ENCODE results near the gene NR2F1. TPM values are rescaled to one million over a fixed set of nuclear protein-coding genes. Genes with fewer than 3 reads are reported as not detected.

The NR2F1 gene
- total RNA-seq, 1 donor from 2014 or later: 4.8 TPM

DNA sequence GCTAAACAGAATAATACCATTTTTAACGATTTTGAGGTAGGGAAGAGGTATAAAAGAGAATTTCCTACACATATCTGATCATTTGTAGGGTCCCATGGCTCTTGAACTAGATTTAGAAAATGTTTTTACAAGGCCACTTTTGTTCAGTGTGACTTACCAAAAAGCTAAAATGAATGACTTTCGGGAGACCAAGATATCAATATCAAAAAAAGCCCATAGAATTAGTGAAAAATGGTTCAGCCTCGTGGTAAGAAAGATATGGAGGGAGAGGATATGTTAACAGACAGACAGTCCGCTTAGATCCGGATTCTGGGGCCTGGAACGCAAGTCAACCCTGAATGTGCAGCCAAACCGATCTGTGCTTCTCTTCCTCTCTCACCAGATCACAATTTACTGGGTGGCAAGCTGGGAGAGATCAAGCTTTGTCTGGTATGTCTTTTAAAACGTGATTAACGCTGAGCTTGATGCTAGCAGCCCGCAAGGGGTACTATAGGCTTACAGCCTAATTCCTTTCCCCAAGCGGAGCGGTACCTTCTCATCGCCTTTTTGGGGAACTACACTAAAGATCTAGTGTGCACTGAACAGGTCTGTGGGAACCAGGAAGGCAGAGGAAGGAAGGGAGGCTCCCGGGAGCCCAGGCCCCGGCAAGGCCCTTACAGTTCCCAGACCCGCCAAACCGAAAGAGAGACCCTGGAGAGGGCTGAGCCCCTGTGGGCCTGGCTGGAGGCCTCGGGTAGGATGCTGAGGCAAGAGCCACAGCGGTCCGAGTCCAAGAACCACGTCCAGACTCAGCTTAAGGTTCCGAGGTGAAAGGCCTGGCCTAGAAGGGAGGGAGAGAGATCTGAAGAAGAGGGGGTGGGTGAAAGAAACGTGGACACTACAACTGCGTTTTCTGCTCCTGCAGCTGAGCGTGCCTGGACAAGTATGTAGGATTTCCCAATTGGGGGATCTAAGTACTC is 4.9 kb upstream of the NR2F1 start:
- DNase-seq: no peak

DNA sequence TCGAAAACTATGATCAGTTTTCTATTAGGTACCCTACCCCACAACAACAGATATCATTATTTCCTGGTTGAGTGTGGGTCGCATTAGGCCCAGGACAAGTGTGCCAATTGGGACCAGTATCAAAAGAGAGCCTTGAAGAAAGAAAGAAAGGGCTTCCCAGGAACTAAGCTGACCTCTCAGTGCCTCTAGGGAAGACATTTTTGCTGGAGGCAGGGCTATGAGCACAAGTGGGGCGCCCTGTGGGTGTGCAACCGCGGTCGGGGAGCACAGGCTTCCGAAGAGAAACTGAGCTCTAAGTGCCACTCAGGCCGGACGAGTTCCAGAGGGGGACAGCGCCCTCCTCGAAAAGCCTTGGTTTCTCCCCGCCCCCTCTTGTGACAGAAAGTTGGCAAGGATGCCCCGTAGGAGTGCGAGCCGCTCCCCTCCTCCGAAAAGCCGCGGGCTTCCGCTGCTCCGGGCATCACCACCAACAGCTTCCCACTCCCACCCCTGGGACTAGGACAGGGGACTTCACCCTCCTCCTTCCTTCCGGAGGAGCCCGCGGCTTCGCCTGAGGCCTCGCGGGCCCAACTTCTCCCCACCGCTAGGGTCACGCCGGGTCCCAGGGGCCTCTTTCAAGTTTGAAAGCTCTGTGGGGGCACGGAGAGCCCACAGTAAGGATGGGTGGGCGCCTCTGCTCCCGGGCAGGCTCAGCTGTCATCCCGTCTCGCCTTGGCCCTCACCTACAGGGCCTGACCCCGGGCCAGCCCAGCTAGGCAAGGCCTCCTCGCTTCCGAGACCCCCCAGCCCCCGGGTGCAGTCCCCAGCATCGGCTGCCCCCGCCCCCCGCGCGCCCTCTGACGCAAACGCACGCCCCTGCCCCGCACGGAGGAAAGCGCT is 4.0 kb upstream of the NR2F1 start:
- peak; percentile 21 for DNase-seq

DNA sequence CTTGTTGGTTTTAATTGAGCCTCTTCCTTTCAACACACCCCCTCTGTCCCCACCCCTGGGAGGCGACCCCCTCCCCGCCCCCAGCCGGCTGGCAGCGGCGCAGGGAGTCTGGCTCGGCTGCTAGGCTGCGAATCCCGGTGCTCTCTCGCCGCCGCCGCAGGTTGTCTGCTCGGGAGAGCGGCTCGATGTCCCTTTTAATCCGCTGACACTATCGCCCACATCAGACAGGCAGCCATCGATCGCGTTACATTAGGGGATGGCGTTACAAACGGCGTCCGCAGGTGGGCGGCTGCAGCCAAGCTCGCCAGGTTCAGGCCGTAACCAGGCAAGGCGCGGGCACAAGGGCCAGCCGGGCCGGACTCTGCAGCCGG is 3.3 kb upstream of the NR2F1 start:
- DNase-seq: no peak

DNA sequence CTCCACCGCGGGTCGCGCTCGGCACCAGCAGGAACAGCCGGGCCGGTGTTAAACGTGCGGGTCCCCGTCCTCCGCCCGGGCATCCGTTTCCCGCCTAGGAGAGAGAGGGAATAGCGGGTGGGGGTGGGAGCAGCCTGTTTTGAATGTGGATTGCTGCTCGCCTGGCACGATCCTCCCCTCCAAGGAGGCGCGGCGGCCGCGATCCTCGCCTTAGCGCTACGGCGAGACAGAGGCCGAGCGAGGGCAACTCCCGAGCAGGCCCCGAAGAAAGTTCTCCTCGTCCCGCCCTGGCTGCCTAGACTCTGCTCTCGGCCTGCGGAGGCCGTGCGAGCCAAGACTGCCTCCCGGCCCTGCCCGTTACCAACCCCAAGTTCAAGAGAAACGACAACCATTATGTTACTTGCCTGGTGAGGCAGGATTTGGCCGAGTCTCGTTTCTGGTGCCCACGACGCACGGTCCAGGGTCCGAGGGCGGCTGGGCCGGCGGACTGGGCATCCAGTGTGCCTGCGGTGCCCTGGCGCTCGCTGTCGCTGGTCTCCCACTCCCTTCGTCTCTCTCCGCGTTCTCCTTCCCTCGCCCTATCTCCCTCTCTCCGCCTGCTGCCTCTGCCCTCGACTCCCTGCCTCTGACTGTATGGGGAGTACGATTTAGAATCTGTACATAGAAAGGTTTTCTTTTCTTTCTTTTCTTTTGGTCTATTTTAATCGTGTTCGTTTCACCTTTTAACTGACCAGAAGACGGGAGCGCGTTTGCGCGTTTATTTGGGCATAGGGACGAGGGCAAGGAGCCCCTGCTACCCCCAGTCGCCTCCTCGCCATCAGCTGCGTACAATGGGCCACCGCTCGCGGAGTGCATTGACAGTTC is 2.7 kb upstream of the NR2F1 start:
- DNase-seq: no peak

DNA sequence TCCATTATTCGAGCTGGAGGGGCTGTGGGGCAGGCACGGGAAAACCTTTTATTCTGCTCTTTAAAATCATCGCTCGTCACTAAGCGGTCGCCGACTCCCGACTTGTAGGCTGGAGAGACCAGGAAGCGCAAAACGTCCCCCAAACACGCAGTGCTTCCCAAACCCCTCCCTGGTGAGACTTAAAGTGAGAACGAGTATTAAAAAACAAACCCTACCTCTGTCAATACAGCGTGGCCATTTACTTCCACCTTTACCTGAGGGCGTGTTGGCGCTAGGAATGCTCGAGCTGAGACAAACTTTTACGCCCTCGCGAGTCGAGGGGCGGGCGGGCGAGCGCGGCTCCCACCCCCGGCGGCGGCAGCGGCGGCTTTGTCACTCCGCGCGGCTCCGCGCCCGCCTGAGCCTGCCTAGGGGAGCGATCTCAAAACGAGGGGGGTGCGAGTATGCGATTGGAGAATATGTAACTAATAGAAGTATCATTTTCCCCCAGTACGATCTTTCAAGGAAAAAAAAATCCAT is 2.0 kb upstream of the NR2F1 start, which contains the start of gene NR2F1-AS1:
TSS of gene NR2F1-AS1 (minus strand) at position 293 of the 519 bp plus-strand sequence.
- peak; percentile 20 for DNase-seq

DNA sequence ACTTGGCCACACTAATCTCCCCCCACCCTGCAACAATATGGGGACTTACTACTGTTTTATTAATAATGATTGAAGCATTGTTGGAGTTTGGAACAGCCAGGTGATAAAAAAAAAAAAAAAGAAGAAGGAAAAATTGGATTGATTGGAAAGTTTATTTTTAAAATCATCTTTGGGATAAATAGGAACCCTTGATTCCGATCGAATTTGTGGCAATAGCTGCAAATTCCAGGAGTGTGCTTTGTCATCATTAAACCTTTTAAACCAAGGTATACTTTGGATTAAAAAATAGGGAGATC is 907 bp upstream of the NR2F1 start:
- DNase-seq: no peak

DNA sequence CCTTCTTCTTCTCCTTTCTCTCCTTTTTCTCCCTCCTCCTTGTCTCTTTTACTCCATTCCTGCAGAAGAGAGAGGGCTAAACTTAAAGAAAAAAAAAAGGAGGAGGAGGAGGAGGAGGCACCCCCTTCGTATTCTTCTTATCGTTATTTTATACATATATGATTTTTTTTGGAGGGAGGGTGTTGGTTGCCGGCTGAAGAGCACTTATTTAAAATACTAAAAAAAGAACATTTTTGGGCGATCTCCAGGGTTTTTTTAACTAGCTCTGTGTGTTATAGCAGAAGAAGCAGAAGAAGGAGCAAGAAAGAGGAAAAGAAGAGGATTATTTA is 381 bp downstream of the NR2F1 start:
- peak; percentile 18 for DNase-seq

DNA sequence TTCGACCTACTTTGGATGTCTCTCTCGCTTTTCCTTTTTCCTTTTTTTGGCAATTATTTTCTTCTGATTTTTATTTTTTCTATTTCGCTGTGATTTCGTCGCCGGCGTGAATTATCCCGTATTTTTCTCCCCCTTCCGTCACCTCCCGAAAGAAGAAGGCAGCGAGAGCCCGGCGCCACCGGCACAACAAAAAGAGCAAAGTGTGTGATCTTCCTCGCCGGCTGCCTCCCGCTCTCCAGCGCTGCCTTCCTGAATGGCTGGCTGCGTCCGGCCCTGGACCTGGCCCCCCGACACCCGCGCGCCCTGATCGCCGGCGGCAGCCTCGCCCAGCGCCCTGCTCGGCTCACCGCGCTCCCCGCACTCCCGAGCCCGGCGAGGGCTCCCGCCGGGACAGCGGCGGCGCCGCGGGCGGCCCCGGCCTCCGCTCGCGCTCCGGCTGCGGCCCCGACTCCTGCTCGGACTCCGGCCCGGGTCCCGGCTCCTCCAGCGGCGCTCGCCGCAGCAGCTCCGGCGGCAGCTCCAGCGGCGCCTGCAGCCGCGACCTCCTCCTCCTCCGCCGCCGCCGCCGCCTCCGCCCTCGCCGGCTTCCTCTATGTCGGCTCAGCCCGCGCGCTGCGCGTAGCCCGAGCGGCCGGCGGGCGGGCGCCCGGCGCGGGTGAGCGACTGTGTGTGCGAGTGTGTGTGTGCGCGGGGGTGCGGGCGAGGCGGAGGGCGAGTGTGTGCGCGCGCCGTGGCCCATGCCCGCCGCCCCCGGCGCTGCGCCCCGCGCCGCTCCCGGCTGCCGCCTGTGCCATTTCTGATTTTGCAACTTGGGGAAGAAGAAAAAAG is 960 bp downstream of the NR2F1 start:
- DNase-seq: no peak

DNA sequence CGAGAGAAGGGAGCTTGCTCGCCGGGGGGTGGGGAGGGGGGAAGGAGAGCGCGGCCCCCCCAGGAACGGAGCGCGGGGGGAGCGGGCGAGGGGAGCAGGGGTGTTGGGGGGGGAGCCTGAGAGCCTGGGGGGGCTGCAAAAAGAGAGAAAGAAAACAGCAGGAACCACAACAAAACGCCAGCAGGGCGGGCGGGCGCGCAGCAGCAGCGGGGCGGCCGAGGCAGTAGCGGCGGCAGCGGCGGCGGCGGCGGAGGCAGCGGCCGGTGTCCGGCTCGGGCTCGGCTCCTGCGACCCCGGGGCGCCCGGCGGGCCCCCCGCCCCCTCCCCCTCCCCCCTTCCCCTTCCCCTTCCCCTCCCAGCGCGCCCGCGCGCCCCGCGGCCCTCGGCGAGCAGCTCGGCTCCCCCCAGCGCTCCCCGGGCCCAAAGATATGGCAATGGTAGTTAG is 1.6 kb downstream of the NR2F1 start:
- DNase-seq: no peak

DNA sequence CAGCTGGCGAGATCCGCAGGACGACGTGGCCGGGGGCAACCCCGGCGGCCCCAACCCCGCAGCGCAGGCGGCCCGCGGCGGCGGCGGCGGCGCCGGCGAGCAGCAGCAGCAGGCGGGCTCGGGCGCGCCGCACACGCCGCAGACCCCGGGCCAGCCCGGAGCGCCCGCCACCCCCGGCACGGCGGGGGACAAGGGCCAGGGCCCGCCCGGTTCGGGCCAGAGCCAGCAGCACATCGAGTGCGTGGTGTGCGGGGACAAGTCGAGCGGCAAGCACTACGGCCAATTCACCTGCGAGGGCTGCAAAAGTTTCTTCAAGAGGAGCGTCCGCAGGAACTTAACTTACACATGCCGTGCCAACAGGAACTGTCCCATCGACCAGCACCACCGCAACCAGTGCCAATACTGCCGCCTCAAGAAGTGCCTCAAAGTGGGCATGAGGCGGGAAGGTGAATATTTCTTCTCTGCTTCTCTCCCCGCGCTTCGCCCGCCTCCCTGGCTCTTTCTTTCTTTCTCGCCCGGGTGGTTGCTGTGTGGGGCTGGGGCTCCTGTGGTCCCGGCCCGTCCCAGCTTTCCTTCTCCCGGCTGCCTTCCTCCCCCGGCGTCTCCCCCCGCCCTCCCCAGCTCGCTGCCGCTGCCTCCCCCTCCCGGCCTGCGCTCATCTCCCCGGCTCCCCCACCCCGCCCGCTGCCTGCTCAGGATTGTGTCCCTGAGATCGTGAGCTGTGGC is 2.2 kb downstream of the NR2F1 start:
- no peak for DNase-seq

DNA sequence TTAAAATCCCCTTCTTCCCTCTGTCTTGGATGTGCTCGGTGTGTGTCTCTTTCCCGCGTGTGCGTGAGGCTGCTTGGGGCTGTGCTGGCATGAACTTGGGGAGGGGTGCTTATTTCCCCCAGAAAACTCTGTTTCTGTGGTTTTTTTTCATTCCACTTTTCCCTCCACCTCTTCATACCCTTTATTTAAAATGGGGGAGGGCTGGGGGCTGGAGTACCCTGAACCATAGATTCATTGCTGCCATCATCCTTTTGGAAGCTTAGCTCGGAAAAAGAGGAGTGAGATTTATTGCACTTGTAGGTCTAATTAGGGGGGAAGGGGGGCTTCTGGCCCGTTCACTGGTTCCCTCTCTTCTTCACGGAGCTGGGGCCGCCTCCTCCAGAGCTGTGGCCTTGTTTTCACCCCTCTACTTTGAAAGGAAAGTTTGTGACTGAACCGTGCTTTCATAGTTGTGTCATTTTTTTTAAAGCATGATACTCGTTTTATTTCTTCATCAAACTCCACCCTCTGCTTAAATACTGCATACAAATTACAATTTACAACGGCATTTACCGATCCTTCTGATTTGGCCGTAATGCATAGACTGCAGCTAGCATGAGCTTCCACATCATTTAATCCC is 2.9 kb downstream of the NR2F1 start:
- no peak for DNase-seq

DNA sequence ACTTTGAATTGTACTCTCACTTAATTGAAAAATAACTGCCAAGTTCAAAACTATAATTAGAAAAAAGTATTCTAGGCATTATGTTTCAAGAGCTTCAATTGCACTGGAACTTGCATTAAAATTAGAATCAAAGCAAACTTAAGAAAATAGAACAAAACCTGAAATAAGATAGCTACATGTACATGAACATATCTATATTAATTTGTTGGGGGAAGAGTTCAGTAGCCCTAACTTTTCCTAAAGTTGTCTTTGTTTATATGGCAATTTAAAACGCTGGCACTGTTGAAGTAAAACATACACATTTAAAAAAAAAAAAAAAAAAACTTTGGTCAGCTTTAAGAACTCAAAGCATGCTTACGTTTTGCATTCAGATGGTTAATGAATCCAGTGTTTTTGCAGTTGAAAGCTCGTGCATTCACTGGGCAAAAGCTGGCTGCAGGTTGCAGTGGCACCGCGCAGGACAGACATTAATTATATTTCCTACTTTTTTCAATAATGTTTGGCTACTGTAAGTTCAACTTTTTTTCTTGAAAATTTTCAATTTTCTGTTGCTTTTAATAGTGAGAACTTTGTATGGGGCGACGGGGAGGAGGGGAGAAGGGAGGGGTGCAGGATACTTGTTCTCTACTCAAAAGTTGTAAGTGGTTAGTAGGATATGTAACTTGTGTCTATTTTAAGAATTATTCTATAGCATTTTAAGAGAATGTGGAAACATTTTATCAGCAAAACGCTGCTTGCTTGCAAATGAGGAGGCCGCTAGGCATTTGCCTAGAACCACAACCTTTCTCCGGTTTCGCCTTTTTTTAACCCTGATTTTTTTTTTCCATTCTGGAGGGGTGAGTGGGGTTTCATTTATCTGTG is 3.9 kb downstream of the NR2F1 start:
- DNase-seq: no peak

DNA sequence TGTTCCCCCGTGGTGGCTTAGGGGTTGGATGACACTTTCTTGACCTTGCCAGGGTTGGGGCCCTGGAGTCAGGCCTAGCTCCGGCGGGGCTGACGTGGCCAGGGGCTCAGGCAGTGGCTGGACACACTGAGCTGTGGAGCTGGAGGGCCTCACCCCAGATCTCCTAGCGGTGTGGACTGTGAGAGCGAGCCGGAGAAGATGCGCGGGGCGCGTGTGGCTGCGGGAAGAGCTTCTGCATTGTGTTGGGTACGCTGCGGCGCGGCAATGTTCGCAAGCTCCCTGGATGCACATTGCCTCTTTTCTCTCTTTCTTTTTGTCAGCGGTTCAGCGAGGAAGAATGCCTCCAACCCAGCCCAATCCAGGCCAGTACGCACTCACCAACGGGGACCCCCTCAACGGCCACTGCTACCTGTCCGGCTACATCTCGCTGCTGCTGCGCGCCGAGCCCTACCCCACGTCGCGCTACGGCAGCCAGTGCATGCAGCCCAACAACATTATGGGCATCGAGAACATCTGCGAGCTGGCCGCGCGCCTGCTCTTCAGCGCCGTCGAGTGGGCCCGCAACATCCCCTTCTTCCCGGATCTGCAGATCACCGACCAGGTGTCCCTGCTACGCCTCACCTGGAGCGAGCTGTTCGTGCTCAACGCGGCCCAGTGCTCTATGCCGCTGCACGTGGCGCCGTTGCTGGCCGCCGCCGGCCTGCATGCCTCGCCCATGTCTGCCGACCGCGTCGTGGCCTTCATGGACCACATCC is 4.8 kb downstream of the NR2F1 start:
- DNase-seq: no peak

DNA sequence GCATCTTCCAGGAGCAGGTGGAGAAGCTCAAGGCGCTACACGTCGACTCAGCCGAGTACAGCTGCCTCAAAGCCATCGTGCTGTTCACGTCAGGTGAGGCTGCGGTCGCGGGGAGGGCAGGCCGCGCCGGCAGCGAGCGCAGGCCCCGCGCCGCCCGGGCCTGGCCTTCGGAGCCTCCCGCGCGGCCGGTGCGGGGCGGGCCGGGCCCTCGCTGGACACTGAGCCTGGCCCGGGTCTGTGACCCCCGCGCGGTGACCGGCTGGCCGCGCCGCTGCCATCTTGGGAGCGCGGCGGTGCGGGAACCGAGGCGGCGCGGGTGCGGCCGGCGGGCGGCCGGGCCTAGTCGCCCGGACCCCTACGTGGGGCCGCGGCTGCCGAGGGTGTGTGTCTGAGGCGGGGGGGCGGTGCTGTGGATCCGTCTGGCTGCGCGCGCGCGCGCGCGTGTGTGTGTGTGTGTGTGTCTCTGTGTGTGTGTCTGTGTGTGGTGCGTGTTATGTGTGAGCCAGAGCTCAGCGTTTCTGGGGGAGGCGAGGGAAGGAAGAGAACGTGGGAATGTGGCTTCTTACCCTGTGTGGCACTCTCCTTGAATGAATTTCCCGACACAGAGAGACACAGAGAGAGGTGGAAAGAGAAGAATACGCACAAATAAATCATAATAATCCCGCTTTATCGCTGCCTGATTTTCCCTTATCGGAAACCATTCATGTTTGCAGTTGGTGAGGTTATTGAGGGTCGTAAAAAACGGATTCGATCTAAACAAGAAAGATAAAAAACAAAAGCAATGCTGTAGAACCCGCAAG is 5.5 kb downstream of the NR2F1 start:
- DNase-seq: no peak

DNA sequence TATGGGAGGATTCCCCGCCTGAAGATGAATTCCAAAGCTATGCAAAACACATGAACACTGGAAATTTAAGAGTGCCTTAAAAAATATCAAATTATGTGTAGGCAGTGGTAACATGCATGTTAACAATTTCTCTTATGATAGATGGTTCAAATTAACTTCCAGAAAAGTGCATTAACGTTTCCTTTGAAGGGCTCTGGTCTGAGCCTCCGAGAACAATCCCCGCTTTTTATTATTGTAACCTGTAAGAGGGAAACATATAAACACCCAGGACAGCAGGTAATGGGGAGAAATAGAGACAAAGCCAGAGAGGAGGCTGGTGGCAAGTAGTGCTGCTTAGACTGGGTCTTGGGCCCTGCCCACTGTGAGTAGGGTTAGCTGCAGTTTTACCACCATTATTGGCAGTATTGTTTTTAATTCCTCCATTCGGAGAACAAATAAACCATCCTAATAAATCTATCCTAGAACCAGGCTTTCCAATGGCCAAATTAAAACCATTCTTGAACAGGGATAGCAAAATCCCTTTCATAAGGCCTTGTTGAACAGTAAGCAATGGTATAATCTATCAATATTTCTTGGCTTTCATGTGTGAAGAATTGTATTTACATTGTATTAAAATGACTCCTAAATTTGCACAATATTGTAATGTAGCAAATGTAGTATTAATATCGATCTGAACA is 6.3 kb downstream of the NR2F1 start:
- DNase-seq: no peak

DNA sequence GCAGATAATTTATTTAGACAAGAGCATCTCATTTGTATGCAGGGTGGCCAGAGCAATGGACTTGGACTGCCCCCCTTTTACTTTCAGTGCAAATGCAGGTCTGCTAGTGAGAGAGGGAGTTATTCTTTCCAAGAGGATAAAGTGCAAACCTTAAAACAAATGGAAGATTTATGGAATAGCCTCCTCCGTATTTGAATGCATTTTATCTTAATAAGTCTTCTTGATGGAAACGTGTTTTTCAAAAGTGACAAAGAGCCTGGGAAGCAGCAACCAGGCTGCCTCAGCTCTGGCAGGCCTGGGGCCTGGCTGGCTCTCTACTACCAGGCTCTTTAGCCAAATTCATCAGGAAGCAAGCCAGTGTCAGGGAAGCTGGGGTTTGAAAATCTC is 6.8 kb downstream of the NR2F1 start:
- DNase-seq: no peak

DNA sequence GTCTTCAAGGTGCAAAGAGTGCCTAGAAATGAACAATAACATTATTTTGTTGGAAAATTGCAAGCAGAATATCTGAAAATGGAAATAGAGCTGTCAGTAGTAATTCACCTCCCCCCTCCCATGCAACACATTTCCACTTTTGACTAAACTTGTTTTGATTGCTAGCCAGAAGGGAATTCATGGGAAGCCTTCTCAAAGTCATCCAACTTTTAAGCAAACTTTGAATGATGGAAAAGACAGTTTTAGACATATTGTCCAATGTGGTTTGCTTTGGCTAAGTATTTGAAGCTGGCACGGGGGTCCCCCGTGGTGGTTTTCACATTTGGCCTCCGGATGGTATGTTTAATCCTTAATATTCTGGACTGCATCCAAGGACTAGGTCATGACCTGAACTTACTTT is 7.5 kb downstream of the NR2F1 start:
- DNase-seq: no peak
